Measurements from ENCODE around the gene CHTF8.
A peak's percentile ranks its signal among the peaks of the same experiment; 100 is the strongest.
"Not testable (repeated sequence)": the region's sequence is repeated elsewhere in the genome, so short reads cannot be mapped to it uniquely, and the experiment has no call there.

Gene CHTF8

DNA sequence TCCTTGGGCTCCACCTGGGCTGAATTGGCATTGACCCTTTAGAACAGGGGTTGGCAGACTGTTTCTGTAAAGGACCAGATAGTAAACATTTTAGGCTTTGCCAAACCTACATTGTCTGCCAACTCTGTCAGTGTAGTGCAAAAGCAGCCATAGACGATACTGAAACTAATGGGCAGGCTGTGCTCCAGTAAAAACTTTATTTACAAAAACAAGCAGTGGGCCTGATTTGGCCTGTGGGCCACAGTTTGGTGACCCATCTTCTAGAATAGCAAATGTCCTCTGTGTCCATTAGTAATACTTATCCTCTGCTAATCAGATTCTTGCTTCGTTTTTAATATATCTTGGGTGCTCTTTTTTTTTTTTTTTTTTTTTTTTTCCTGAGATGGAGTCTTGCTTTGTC, 6.2 kb upstream of the CHTF8 start:
- DNase-seq (ENCODE audit: low spot score) = no peak

DNA sequence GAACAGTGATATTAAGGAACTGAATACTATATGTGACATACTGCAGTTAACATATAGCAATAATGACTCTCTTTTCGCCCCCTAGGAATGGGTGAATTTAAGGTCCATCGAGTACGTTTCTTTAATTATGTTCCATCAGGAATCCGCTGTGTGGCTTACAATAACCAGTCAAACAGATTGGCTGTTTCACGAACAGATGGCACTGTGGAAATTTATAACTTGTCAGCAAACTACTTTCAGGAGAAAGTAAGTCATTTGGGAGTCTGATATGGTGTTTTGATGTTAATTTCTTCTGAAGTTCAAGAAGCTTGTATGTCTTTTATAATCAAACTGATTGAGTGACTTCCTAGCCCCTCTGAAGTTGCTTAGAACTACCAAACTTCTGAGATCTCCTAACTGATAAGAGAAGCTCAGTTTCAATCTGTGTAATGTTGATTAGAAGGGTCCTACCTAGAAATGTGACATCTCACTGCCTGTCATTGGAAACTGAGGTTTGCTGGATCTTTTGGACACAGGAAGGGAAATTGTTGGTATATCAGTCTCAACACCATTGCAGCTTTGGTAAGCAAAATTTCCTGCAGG, 1.1 kb upstream of the CHTF8 start:
- peak; percentile 23 for DNase-seq (ENCODE audit: low spot score)

DNA sequence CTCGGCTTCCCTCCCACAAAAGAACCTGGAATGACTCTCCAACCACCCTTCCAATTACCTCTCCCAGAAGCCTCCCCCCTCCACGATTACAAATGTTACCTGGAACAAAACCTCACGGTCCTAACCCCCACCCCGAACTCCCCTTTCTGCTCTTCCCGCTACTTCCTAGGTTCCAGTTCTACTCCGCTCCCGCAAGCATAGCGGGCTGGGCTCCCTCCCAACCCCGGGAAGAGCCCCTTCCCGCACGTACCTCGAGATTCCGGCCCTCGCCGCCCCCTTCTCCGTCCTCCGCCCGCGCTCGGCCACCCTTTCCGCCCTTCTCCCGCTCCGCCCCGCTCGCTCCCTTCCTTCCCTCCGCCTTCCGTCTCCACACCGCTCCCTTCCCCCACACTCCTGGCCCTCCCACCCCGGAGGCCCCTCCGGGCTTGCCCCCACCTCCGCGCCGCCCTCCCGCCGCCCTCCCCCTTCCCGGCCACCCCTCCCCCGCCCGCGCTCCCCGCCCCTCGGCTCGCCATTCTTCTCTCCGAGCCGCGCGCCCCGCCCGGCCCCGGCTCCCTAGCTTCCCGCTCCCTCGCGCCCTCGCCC, 457 bp downstream of the CHTF8 start:
- DNase-seq (ENCODE audit: low spot score) = peak; percentile 81

DNA sequence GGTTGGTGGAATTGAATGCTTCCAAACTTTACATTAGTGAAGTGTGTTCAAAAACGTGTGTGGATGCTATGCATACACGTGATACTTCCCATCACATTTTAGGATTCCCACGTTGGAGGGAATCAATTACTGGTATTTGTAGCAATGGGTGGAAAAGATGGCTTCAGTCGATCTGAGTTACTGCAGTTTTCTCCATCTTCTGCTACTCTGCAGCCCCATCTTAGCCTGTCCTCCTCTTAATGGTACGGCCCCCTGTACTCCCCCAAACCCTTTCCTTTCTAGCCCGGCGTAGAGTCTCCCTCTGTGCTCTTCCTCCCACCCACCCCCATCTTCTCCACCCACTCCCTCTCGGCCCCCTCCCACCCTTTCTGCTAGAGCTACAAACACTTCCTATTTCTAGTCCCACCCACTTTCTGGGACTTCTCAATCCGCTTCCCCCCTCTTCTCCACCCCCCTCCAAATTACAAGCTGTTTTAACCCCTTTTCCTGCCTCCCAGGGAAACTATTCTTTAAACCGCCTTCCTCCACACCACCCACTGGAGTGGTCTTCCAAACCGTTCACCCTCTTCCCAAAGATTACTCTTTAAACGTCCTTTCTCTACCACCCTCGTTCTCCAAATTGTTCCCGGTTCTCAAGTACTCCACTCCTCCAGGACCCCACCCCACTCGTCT, 1.1 kb downstream of the CHTF8 start:
- no peak for DNase-seq (ENCODE audit: low spot score)

DNA sequence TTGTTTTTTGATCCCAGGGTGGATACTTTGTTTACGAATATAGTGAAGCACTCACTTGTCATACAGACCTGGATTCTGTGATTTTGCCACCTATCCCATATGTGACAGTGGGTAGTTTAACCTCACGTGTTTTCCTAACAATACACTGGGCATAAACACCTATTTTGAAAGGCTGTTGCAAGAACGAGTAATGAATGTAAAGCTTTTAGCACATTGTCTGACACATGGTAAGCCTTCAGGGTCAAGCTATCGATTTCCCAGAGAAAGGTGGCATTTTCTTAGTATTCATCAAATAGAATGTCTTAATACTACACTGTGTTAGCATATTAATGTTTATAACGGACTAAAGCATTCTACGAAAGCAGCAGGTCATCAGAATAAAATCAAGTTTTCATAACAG, 1.9 kb downstream of the CHTF8 start:
- no peak for DNase-seq (ENCODE audit: low spot score)

DNA sequence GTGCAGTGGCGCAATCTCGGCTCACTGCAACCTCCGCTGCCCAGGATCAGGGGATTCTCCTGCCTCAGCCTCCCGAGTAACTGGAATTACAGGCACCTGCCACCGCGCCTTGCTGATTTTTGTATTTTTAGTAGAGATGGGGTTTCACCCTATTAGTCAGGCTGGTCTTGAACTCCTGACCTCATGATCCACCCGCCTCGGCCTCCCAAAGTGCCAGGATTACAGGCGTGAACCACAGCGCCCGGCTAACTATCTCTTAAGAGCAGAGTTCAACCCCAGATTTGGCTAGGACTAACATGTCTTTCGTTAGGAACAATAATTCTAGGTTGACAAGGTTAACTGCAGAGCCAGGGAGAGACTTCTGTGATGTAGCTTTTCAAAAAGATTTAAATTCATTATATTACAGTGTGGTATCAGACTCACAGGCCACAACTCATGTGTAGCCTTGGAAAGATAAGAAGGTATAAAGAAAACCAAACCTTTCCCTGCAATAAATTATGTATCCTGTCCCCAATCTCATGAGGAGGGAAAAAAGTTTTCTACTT, 4.3 kb downstream of the CHTF8 start:
- no peak for DNase-seq (ENCODE audit: low spot score)

DNA sequence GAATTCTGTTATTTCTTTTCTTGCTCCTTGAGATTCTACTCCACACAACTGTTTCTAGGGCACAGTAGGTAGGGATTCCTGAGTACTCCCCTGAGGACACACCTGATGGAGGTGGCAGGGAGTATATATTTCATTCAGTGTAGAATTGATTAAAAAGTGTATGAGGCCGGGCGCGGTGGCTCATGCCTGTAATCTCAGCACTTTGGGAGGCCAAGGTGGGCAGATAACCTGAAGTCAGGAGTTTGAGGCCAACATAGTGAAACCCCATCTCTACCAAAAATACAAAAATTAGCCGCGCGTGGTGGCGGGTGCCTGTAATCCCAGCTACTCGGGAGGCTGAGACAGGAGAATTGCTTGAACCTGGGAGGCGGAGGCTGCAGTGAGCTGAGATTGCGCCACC, 5.6 kb downstream of the CHTF8 start:
- DNase-seq (ENCODE audit: low spot score) = not testable (repeated sequence)

DNA sequence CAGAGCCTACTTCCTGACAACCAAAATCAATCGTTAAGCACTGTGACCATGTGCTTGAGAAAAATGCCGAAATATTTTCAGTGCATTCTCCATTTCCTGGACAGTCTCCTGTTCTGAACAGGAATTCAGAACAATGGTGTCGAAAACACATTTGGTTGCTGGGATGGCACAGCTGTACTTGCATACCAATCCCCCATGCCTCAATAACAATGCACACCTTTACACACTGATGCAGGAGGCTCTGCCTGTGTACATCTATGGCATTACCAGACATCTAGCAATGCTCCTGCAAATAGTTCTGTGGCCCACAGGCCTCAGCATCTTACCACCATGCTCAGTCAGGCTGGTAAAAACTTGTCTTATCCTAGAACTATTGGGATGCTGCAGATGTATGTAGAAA, 6.2 kb downstream of the CHTF8 start:
- DNase-seq (ENCODE audit: low spot score) = no peak

DNA sequence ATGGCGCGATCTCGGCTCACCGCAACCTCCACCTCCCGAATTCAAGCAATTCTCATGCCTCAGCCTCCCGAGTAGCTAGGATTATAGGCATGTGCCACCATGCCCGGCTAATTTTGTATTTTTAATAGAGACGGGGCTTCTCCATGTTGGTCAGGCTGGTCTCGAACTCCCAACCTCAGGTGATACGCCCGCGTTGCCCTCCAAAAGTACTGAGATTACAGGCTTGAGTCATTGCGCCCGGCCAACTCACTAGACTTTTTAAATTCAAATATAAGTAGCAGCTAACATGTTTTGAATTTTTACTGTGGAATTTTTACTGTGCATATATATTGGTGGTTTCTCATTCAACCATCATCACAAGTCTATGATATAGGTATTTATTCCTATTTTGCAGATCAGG, 7.4 kb downstream of the CHTF8 start:
- not testable (repeated sequence) for DNase-seq (ENCODE audit: low spot score)

DNA sequence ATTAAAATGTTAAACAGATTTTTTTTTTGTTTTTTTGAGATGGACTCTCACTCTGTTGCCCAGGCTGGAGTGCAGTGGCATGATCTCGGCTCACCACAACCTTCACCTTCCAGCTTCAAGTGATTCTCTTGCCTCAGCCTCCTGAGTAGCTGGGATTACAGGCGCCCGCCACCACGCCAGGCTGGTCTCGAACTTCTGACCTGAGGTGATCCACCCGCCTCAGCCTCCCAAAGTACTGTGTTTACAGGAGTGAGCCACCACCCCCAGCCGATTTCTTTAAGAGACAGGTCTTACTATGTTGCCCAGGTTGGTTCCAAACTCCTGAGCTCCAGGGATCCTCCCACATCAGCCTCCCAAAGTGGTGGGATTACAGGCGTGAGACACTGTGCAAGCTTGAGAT, 8.0 kb downstream of the CHTF8 start:
- DNase-seq (ENCODE audit: low spot score) = not testable (repeated sequence)

DNA sequence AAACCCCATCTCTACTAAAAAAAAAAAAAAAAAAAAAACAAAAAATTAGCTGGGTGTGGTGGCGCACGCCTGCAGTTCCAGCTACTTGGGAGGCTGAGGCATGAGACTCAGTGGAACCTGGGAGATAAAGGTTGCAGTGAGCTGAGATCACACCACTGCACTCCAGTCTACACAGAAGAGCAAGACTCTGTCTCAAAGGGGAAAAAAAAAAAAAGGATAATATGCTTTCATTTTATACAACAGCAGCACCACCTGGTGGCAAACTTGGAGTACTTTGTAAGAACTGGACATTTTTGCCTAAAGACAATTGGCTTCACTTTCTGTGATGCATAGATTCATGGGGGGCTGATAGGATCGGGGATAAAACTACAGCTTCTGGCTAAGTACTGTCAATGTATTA, 8.5 kb downstream of the CHTF8 start:
- DNase-seq (ENCODE audit: low spot score) = peak; percentile 63

DNA sequence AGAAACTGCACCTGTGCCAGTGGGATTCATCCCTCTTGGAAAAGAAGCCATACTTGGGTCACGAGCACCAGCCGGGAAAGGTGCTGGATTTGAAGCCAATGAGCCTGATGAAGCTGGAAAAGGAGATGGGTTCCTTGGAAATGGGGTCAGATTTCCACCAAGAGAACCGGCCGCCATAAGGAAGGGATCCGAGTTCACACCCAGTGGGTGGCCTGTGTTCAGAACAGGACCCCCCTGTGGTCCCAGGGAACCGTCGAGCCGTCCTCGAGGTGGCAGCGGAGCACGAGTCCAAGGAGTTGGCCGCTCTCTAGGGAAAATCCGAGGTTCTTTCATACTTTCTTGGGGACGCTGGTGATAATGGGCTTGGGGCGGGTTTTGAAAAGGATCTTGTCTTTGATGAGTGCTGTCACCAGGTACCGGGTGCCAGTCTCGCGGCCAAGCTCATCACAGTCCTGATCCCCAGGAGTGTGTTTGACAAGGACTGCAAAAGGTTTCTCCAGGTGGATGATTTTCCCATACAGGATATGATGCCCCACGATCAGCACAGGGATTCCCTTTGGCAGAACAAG, 12.2 kb downstream of the CHTF8 start:
- DNase-seq (ENCODE audit: low spot score) = no peak

DNA sequence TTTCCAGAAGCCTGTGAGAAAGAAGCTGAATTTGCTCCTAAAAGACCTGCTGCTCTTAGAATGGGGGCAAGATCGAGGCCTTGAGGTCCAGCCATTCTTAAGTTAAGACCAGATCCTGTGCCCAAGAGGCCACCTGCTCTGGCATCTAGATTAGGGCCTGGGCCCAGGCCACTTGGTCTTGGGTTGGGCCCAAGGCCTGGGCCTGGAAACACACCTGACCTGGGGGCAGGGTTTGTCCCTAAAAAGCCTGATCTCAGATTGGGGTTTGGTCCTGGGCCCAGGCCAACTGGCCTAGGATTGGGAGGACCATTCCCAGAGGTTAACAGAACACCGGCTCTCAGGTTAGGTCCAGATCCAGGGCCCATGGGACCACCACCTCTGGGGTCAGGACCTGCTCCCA, 12.9 kb downstream of the CHTF8 start:
- no peak for DNase-seq (ENCODE audit: low spot score)

DNA sequence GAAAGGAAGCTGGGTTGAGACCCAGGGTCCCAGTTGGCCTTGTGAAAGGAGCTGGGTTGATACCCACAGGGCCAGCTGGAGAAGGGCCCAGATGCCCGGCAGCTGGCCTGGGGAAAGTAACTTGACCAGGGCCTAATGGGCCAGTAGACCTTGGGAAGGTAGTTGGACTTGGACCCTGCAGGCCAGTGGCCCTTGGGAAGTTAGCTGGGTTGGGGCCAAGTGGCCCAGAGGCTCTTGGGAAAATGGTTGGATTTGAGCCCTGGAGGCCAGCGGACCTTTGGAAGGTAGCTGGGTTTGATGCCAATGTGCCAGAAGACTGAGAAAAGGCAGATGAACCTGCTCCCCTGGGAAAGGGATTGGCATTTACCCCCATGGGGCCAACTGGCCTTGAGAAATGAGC, 13.4 kb downstream of the CHTF8 start:
- DNase-seq (ENCODE audit: low spot score) = no peak

DNA sequence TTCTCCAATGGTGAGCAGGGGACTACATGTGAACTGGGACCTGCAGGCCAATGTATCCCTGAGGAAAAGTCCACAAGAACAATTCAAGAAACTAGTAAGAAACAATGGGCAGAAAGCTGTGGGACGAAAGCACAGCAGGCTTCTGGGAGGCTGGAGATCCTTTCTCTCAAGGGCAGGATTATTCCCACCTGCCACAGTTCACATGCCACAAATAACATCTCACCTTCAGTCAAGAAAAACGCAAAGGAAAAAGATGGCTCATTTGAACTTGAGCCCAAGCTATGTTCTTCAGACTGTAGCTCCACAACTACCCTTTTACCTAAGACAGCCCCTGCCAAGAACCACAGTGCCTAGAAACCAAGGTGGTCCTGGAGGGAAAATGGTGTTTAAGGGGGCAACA, 13.9 kb downstream of the CHTF8 start:
- no peak for DNase-seq (ENCODE audit: low spot score)

DNA sequence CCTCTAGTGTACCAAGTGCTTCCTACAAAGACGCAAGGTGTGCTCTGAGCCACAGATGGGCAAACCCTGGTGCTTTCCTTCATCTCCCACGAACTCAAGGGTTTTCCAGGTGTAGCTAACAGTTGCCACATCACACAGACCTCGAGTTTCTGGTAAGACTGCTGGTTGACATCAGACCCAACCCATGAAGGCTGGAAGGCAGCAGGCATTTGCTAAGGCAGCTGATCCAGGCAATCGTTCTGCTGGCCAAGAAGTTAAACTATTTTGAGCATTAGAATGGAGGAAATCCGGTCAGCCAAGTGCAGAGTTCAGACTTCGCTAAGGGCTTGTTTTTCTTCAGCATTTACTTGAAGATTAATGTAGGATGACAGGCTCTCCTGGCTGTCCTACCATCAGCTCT, 15.5 kb downstream of the CHTF8 start:
- no peak for DNase-seq (ENCODE audit: low spot score)

DNA sequence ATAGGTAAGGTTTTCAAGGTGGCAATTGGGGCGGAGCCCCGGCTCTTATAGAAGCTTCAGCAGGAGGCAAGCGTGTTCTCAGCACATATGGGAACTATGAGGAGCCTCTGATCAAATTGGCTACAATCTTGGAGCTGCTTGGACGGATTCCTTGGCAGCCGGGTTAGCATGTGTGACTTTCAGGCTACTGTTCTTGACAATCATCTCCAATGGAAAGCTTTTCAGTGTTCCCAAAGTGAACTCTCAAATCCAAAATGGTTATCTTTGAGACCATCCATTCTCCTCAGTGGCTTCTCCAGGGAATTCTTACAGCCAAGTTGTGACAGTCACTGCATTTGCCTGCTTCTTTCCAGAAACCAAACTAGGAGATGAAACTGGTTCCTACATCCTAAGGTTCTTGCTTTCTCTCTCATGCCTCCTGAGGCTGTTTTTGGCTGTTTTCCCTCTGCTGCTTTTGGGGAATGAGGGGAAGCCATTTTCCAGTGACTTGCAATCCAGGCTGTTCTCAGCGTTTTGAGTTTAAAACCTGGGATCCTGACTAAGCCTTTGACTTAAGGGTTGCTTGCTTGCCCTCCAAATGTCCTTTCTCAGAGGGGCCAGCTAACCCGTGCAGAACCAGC, 16.0 kb downstream of the CHTF8 start:
- no peak for DNase-seq (ENCODE audit: low spot score)

DNA sequence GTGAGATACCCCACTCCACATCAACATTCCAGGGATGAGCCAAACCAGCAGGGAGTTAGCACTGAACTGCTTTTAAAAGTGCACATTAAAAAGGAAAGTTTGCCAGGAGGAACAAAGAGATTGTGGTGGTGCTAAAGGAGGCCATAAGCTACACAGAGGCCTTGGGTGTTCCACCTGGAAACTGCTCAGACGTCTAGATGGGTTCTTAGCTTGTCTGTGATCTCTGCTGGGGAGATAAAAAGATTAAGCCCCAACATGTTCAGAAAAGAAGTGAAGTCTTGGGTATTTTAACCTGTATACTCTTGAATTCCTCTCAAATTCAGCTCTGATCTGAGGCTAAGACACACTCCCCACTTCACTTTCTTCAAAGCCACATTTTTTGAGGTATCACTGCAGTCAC, 16.6 kb downstream of the CHTF8 start:
- no peak for DNase-seq (ENCODE audit: low spot score)

DNA sequence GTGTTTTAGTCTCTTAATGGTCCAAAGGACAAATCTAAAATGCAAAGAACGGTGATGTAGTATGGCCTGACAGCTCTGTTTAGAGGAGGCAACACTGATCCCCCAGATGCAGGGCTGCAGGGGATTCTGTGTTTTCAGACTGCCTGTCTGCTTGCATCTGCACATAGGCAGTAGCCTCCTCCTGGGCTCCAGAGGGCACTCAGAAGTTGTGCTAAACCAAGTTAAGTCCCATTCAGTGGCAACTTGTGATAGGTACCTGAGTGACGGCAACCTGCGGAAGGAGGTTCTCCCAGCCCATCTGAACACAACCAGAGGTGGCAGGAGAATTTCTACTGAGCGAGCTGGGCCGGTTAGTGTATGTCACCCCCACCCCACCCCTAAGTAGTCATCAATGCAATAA, 17.0 kb downstream of the CHTF8 start:
- no peak for DNase-seq (ENCODE audit: low spot score)

DNA sequence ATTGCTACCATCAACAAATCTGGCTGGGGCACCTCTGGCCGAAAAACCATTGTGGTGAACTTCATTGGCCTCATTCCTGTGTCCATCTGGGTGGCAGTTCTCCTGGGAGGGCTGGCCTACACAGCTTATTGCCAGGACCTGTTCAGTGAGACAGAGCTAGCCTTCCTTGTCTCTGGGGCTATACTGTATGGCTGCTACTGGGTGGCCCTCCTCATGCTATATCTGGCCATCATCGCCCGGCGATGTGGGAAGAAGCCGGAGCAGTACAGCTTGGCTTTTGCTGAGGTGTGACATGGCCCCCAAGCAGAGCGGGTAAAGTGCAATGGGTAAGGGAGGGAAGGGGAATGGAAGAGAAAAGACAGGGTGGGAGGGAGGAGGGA, 17.4 kb downstream of the CHTF8 start:
- DNase-seq (ENCODE audit: low spot score) = no peak

DNA sequence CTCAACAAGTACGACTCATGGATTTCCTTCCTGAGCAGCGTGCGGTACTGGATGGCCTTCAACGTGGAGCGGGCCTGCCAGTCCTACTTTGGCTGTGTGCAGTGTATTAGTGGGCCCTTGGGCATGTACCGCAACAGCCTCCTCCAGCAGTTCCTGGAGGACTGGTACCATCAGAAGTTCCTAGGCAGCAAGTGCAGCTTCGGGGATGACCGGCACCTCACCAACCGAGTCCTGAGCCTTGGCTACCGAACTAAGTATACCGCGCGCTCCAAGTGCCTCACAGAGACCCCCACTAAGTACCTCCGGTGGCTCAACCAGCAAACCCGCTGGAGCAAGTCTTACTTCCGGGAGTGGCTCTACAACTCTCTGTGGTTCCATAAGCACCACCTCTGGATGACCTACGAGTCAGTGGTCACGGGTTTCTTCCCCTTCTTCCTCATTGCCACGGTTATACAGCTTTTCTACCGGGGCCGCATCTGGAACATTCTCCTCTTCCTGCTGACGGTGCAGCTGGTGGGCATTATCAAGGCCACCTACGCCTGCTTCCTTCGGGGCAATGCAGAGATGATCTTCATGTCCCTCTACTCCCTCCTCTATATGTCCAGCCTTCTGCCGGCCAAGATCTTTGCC, 17.9 kb downstream of the CHTF8 start:
- no peak for DNase-seq (ENCODE audit: low spot score)

DNA sequence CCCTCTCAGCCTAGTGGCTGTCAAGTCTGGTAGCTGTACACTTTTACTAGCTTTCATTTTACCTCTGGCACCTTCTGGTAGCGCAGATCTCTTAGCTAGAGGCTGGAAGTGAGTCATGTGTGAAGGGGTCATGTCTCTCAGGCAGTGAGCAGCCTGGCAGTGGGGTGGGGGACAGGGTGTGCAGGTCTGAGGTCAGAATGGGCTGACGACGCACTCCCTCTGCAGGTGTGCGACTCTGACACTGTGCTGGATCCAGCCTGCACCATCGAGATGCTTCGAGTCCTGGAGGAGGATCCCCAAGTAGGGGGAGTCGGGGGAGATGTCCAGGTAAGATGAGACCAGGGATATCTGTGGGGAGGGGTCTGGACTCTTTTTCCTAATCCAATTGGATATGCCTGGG, 19.2 kb downstream of the CHTF8 start:
- DNase-seq (ENCODE audit: low spot score) = no peak
